HG03520 (cell line): ENCODE results near the gene SNAPIN.

ENCODE experiments used
- ATAC-seq: cut with Tn5 transposase; IDR thresholded peaks from one replicate; pipeline ENCODE4 v1.9.1; 2021; ENCODE audit warnings: mild to moderate bottlenecking, moderate library complexity; ENCODE audit not compliant: unreplicated experiment

Gene SNAPIN

GRCh38 chr1:153705484-153705883 is 47.0 kb downstream of the SNAPIN start:
- ATAC-seq, result no peak

DNA sequence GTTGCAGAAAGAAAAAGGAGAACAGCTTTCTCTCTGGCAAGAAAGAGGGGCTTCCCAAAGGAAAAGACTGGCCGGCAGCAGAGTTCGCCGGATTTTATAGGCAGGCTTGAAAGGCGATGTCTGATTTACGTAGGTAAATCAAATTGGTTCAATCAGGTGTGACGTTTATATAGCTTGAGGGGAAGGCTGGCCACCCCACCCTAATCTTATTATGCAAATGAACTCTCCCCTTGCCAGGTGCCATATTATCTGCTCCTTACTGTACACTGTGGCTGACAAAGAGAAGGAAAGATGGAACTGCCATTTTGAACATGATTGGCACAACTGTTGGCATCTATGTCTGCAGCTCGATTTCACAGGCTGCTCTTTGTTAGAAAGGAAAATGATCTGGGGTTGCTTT is 52.5 kb downstream of the SNAPIN start:
- no peak for ATAC-seq
